ENCODE data around the gene TUBB2A. TPM values are rescaled to one million over a fixed set of nuclear protein-coding genes. Genes with fewer than 3 reads are reported as not detected.
"Not testable (repeated sequence)": the region's sequence is repeated elsewhere in the genome, so short reads cannot be mapped to it uniquely, and the experiment has no call there.

The TUBB2A gene
- total RNA-seq, 1 experiment from 2014 or later = 319 TPM

DNA sequence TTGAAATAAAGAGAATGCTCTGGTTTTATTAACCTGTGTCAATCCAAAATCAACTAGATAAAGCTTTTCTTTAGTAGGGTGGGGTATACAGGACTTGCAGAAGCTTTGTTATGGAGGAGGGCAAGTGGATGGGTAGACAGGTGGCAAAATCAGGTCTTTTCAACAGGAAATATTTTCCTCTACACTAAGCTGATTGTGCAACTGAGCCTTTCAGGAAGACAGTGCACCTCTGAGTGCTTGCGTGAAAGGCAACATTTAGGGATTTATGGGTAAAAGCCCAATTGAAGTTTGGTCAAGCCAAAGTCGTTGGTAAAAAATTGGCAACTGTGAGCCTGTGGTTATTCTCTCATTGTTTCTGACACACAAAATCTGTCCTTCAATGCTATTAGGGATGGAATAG, 23.8 kb upstream of the TUBB2A start:
- no peak for DNase-seq (ENCODE audit: low read depth)

DNA sequence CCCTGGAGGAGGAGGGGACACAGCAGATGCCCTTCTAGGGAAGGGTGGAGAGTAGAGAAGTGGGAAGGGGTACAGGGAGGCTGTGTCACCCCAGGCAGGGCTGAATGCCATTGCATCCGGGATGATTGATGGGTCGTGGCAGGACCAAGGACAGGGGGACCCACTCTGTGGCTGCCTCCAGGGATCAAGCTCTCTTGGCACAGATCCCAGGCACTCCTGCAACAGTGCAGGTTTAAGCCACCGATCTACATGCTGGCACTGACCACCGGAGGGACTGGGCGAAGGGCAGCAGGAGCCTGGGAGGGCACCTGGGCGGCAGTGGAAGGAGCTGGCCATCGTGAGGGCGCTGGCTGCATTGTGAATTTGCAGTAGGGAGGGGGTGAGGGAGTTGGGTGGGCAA, 22.6 kb upstream of the TUBB2A start:
- not testable (repeated sequence) for DNase-seq (ENCODE audit: low read depth)

DNA sequence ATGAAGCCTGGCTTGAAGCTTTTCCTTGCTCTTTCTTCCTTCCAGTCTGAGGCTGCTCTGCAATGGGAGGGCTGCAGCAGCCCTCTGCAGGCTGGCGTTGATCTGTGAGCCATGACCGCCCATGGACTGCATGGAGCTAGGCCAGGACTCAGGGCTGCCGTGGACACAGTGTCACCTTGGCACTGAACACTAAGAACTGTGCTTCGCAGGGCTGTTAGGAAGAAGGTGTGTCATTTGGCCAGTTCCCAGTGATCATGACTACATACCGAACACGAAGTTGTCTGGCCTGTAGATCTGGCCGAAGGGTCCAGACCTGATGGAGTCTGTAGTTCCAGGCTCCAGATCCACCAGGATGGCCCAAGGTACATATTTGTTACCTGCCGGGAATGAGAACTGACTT, 21.3 kb upstream of the TUBB2A start:
- DNase-seq (ENCODE audit: low read depth) = not testable (repeated sequence)

DNA sequence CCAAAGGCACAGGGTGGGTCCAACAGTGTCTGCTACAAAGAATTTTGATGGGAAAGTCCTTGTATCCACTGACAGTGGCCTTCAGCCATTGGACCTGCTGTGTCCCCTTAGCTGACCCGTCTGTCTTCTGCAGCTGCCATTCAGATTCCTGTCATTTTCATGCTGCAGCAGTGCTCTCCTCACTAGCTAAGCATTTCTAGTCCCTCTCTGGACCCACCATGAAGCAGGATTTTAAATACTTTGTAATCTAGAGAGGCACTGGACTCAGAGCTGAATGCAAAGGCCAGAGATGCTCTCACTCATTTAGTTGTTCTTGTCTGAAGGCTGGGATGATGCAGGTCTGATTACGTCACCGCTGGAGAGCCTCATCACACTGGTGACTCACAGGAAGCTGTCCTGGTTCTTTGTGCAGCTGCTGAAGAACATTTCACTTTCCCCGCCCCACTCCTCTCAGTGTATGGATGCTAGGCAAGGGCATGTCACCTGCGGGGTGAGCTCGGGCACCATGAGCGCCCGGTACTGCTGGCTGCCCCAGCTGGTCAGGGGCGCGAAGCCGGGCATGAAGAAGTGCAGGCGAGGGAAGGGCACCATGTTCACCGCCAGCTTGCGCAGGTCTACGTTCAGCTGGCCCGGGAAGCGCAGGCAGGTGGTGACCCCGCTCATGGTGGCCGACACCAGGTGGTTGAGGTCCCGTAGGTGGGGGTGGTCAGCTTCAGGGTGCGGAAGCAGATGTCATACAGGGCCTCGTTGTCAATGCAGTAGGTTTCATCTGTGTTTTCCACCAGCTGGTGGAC, 19.4 kb upstream of the TUBB2A start:
- peak; percentile 87 for DNase-seq (ENCODE audit: low read depth)

DNA sequence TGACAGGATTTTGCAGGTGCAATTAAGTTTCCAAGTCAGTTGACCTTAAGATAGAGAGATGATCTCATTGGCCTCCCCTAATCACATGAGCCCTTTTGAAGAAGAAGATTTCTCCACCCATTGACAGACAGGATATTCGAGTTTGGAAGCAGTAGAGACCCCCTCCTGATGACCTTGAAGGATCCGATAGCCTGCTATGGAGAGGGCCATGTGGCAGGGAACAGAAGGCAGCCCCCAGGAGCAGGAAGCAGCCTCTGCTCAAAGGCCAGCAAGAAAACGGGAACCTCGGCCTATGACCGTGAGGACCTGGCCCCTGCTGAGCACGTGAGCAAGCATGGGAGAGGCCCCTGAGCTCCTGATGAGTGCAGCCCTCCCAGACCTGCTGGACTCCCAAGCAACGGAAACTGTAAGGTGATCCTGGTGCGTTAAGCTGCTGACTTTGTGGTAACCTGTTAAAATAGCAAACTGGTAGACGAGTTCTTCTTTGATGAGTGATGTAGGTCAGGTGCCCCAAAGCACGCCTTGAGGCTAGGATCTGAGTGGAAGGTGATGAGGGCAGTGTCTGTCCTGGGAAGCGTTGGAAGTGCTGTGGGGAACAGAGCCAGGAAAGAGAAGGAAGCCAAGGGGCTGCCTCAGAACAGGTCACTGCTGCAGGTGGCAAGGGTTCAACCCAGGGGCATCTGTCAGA, 18.5 kb upstream of the TUBB2A start:
- no peak for DNase-seq (ENCODE audit: low read depth)

DNA sequence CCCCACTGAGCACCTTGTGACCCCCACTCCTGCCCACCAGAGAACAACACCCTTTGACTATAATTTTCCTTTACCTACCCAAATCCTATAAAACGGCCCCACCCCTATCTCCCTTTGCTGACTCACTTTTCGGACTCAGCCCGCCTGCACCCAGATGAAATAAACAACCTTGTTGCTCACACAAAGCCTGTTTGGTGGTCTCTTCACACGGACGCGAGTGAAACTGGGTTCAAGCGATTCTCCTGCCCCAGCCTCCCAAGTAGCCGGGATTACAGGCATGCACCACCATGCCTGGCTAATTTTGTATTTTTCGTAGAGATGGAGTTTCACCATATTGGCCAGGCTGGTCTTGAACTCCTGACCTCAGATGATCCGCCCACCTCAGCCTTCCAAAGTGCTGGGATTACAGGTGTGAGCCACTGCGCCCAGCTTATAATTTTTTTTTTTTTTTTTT, 16.3 kb upstream of the TUBB2A start:
- not testable (repeated sequence) for DNase-seq (ENCODE audit: low read depth)

DNA sequence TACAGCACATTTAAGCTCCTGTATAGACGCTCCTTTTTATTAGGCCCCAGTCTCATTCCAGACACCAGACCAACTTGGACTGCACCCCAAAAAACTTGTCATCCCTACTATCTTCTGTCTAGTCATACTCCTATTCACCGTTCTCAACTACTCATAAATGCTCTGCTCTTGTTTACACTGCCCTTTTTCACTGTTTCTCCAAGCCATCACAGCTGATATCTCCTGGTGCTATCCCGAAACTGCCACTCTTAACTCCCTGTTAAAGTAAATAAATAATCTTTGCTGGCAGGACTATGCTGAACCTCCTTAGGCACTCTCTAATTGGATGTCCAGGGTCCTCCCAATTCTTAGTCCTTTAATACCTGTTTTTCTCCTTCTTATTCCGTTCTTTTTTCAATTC, 15.4 kb upstream of the TUBB2A start:
- not testable (repeated sequence) for DNase-seq (ENCODE audit: low read depth)

DNA sequence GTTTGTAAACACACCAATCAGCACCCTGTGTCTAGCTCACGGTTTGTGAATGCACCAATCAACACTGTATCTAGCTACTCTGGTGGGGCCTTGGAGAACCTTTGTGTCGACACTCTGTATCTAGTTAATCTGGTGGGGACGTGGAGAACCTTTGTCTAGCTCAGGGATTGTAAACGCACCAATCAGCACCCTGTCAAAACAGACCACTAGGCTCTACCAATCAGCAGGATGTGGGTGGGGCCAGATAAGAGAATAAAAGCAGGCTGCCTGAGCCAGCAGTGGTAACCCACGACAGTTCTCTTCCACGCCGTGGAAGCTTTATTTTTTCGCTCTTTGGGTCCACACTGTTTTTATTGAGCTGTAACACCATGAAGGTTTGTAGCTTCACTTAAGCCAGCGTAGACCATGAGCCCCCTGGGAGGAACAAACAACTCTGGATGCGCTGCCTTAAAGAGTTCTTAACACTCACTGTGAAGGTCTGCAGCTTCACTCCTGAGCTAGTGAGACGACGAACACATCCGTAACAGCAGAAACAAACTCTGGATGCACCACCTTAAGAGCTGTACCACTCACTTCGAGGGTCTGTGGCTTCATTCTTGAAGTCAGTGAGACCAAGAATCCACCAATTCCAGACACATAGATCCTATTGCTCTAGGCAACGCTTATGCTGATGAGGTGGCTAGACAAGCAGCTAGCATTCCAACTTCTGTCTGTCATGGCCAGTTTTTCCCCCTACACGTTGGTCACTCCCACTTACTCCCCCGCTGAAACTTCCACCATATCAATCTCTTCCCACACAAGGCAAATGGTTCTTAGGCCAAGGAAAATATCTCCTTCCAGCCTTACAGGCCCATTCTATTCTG, 14.2 kb upstream of the TUBB2A start:
- DNase-seq (ENCODE audit: low read depth) = peak; percentile 63

DNA sequence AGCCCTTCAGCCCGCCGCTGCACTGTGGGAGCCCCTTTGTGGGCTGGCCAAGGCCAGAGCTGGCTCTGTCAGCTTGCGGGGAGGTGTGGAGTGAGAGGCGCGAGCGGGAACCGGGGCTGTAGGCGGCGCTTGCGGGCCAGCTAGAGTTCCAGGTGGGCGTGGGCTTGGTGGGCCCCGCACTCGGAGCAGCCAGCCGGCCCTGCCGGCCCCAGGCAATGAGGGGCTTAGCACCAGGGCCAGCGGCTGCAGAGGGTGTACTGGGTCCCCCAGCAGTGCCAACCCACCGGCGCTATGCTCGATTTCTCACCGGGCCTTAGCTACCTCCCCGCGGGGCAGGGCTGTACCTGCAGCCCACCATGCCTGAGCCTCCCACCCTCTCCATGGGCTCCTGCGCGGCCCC, 13.3 kb upstream of the TUBB2A start:
- DNase-seq (ENCODE audit: low read depth) = not testable (repeated sequence)

DNA sequence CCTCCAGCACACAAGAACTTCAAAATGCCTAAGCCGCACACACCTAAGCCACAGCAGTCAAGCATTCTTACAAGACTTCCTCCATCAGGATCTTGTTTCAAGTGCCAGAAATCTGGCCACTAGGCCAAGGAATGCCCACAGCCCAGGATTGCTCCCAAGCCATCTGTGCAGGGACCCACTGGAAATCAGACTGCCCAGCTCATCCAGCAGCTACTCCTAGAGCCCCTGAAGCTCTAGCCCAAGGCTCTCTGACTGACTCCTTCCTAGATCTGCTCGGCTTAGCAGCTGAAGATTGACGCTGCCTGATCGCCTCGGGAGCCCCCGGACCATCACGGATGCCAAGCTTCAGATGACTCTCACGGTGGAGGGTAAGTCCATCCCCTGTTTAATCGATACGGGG, 10.7 kb upstream of the TUBB2A start:
- DNase-seq (ENCODE audit: low read depth) = not testable (repeated sequence)

DNA sequence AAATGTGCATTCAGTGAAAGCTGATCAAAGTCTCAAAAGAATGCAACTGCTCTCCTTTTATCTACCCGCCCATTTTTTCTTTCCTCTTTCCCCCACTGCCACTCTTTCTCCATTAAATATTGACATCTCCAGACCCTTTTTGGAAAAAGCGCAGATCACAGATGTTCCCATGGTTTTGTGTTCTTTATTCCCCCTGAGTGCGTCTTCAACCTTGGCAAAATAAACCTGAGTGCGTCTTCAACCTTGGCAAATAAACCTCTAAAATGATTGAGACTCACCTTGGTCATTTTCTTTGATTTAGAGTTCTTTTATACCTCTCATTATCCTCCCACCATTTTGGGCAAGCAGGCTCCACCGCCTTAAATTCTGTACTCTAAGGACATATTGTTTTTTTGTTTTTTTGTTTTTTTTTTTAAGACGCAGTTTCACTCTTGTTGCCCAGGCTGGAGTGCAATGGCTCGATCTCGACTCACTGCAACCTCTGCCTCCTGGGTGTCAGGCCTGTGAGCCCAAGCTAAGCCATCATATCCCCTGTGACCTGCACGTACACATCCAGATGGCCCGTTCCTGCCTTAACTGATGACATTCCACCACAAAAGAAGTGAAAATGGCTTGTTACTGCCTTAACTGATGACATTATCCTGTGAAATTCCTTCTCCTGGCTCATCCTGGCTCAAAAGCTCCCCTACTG, 9.3 kb upstream of the TUBB2A start:
- DNase-seq (ENCODE audit: low read depth) = not testable (repeated sequence)

DNA sequence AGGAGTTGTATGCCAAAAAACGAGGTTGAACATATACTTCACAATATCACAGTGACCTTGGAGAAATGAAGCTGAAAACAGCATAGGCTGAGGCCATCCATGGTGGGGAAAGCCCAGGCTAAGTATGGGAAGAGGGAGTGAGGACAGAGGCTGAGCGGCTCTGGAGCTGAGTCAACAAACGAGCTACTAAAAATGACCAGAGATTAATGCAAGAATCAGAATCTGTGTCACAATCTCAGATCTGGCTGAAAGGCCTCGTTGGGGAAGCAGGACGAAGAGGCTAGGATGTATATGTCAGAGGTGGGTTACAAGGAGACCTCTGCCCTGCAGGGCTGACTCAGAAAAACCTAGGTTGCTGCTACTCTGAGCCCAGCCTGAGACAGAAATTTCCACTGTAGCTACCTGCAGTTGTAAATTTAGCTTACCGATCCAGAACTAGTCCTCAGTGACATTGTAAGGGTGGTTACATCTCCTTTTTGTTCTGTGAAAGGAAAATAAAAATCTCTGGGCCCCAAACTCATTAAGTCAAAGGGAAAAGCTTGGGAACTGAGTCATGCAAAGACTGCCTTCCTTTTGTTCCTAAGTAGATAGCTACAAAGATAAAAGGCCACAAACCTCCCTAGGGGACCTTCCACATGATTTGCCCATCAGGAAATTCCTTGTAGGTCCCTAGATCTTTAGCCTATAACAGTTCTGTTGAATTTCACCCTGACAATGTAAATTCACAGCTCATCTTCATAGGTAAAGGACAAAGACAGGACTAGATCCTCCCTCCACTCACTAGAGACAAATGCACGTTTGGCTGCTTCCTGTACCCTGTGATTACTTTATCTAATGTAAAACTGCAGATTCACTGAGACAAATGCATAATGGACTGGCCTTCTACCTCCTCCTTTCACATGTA, 8.5 kb upstream of the TUBB2A start:
- peak; percentile 90 for DNase-seq (ENCODE audit: low read depth)

DNA sequence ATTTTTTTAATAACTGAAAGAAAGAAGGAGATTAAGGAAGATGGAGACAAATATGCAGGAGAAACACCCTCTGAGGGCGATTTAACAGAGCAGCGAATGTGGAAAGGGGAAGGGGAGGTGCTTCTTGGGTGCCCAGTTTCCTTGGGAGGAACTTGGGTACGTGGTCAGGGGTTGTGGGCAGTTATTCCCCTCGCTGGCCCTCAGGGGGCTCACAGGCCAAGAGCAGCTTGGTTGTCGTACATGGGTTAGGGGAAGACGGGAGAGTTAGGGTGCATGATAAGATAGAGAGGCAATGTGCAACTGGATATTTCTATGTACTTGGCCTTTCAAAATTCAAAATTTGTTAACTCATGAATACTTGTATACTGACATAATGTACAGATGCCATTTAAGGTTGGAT, 7.0 kb upstream of the TUBB2A start:
- no peak for DNase-seq (ENCODE audit: low read depth)

DNA sequence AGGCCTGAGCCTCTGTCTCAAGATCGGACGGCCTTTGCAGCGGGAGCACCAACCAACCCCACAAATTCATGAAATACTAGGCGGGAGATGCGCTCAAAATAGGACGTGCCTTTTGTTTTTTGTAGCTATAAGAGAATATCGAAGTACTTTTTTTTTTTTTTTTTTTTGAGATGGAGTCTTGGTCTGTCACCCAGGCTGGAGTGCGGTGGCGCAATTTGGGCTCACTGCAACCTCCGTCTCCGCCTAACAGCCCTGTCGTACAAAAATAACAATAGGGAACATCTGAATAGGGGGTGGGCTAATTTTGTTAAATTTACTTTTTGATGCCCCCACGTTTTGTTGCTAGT, 5.9 kb upstream of the TUBB2A start:
- no peak for DNase-seq (ENCODE audit: low read depth)

DNA sequence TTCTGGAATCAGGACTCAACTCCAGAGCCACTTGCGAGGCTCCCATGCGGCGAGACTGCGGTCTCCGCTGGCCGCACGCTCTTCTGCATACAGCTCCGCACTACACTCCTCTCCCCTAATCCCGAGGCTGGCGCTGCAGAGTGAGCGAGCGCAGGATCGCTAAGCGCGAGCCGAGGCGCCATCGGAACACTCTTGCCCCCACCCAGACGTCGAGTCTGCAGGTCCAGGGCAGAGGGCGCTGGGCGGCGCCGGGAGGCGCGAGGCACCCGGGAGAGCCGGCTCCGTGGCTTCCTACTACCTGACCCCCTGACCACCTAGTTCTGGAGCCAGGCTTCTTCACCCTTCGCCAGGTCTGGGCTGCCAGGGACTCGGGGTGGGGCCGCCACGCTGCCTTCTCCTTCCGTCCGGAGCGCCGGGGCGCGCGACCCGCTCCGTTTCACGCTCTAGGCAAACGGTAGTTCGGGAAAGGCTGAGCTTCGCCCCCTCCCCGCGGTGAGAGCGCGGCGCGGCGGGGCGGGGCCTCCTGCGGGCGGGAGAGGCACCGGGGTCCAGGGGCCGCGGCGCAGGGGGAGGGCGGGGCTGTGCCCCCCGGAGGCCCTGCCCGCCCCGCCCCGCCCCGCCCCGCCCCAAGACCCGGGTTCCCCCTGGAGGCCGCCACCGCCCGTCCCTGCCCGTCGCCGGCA, 5.4 kb upstream of the TUBB2A start:
- peak; percentile 80 for DNase-seq (ENCODE audit: low read depth)

DNA sequence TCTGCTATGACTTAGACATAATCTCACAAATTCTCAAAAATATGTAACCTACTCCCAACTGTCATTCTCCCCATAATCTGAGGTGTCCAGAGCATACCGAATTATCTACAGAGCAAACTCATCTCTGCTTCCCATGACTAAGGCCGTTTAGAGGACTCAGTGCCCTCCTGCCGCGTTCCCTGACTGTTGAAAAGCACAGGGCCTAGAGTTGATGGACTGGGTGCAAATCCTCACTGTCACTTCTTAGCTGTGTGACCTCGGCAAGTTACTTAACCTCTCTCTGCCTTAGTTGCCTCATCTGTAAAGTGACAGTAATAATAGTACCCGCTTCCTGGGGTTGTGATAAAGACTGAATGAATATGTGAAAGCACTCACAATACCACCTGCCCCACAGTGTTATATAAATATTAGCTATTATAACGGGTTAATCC, 4.7 kb upstream of the TUBB2A start:
- peak; percentile 43 for DNase-seq (ENCODE audit: low read depth)

DNA sequence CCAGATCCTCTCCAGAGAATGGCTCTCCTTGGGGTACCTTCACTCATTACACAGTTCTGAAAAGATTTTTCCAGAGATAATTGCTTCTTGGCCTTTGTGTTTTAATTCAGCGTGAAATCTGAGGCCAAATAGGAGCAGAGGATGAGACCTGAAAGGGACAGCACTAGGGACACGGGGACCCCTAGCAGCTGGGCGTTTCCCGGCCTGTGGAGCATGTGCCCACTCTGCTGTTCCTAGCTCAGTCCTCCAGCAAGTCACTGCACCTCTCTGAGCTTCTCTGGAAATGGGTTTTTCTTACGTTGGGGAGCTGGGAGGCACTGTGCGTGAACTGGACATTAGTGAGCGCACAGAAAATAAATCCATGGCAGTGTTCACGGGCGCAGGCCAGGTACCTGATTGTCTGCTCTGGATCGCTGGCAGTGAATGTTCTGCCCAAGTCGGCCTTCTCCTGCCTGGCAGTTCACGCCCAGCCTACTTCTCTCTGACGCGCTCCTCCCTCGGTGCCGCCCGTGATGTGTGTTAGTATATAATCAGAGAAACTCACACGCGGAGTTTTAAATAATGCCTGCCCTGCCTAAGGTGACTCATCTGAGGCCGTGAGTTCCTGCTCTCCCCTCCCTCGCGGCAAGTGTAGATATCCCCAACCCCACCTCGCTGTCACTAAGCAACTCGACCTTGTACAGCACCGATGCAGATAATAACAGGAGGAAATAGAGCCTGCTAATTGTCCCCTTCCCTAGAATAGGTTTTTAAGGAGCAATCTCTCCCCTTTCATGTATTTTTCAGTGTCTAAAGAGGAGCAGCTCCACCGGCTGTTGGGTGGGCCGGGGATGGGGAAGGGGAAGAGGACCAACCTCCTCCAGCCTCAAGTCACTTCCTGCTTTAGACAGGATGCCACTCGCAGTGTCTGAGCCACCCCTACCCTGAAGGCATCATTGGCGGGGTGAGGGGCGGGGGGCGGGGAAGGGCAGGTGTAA, 2.7 kb upstream of the TUBB2A start:
- no peak for DNase-seq (ENCODE audit: low read depth)

DNA sequence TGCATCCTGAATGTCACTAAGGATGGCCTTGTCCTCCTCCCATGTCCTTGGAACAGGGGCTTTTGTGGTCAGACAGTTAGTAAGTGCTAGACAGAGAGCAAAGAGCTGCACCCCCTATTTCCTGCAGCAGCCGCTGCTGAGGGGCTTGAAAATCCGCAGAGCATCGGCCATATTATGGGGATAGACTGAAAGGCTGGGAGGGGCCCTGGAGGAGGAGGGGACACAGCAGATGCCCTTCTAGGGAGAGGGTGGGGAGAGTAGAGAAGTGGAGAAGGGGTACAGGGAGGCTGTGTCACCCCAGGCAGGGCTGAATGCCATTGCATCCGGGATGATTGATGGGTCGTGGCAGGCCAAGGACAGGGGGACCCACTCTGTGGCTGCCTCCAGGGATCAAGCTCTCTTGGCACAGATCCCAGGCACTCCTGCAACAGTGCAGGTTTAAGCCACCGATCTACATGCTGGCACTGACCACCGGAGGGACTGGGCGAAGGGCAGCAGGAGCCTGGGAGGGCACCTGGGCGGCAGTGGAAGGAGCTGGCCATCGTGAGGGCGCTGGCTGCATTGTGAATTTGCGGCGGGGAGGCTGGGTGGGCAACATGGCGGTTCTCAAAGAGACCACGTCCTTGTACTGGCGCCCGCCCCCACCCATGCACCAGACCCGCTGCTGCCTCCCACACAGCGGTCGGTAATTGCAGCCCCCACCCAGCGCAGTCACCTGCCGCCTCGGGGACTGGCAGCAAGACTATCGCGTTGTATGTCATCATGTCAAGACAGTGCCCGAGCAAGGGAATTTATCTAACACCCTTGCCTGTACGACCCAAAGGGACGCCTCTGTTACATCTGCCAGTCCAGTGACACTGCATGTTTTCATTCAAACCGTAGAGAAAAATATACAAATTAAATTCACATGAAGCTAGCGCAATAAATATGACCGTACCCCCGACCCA, 887 bp downstream of the TUBB2A start:
- DNase-seq (ENCODE audit: low read depth) = not testable (repeated sequence)

Data from RPMI7951 (cell line).